Tibial nerve (tissue), 4 donors: ENCODE data around the gene PLEKHA7. TPM values are rescaled to one million over a fixed set of nuclear protein-coding genes. Genes with fewer than 3 reads are reported as not detected.
A peak's percentile ranks its signal among the peaks of the same experiment; 100 is the strongest.

Experiments used
- DNase-seq, 2 donors: peaks; one replicate each; pipeline ENCODE4 v3.0.0-alpha.2; 2019; ENCODE audit warnings: low spot score in 2 of 2
- H3K27ac ChIP-seq, 4 donors: fragments of 200-600 bp; sonication (generic) in 3 of 4; one replicate each; pipeline ENCODE4 v1.5.1; 2017 to 2019; ENCODE audit warnings: mild to moderate bottlenecking in 1 of 4
- H3K27me3 ChIP-seq, 2 donors: fragments of 200-600 bp; sonication (generic) in 1 of 2; one replicate each; pipeline versions ENCODE4 v1.5.1 to v1.6.0; 2017 to 2019
- H3K36me3 ChIP-seq, 3 donors: fragments of 200-600 bp; sonication (generic); one replicate each; pipeline ENCODE4 v1.5.1; 2018 to 2019
- H3K4me1 ChIP-seq, 4 donors: fragments of 200-600 bp; sonication (generic) in 3 of 4; one replicate each; pipeline ENCODE4 v1.5.1; 2017 to 2019
- H3K4me3 ChIP-seq, 4 donors: fragments of 200-600 bp; sonication (generic) in 3 of 4; one replicate each; pipeline ENCODE4 v1.5.1; 2017 to 2019; ENCODE audit warnings: mild to moderate bottlenecking in 1 of 4, moderate library complexity in 1 of 4
- H3K9me3 ChIP-seq, 4 donors: fragments of 200-600 bp; sonication (generic) in 3 of 4; one replicate each; pipeline ENCODE4 v1.5.1; 2017 to 2019
- EP300 ChIP-seq, 2 donors: sonication (generic); formaldehyde crosslinking; IDR thresholded peaks; one replicate each; pipeline ENCODE4 v1.6.1; 2017; ENCODE audit warnings: antibody characterized with exemption in 2 of 2, mild to moderate bottlenecking in 1 of 2
- POLR2A ChIP-seq, 2 donors: fragments of 450-650 bp; IDR thresholded peaks; one replicate each; pipeline ENCODE4 v1.6.1; 2017; ENCODE audit warnings: antibody characterized with exemption in 2 of 2, mild to moderate bottlenecking in 2 of 2, moderate library complexity in 2 of 2
- WGBS, 2 donors: methylation state at CpG; one replicate each; pipeline ENCODE4 v1.1.5; 2018; 5-methylcytosine and 5-hydroxymethylcytosine counted together
- total RNA-seq, 4 donors: library from RNA; depleted of rRNA; stranded (reverse); fragments of >200 nt; gene quantifications; one replicate each; pipeline ENCODE4 v1.1.0, GENCODE V29; 2016
- TF ChIP-seq, protein P1 (sequence below), 5 experiments: fragments of 200-600 bp in 3 of 5; fragments of 450-650 bp in 2 of 5; sonication (generic) in 3 of 5; IDR thresholded peaks; one replicate each; pipeline ENCODE4 v1.5.1; 2016 to 2019; ENCODE audit warnings: antibody characterized with exemption in 5 of 5, mild to moderate bottlenecking in 3 of 5, moderate library complexity in 2 of 5

PLEKHA7 gene
- total RNA-seq, 4 donors from 2014 or later = 41.6 to 56.7 (median 50.1) TPM

DNA sequence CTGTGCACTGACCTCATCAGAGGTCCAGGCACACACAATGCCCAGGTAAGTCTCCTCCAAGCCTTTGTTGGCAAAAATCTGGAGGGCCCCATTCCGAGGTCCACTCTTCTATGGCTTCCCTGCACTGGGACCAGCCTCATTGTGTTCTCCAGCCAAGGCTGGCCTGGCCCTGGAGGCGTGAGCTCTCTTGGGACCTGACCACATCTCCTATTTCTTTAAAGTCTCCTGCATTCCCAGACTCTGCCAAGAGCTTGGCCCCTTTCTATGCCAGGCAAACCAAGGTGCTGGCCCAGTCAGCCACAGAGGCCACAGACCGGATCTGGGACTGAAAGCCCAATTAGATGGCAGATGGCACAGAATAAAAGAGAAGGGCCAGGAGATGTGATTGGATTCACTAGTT lies 220.7 kb downstream of the PLEKHA7 start:
- TF ChIP-seq, protein P1, sequence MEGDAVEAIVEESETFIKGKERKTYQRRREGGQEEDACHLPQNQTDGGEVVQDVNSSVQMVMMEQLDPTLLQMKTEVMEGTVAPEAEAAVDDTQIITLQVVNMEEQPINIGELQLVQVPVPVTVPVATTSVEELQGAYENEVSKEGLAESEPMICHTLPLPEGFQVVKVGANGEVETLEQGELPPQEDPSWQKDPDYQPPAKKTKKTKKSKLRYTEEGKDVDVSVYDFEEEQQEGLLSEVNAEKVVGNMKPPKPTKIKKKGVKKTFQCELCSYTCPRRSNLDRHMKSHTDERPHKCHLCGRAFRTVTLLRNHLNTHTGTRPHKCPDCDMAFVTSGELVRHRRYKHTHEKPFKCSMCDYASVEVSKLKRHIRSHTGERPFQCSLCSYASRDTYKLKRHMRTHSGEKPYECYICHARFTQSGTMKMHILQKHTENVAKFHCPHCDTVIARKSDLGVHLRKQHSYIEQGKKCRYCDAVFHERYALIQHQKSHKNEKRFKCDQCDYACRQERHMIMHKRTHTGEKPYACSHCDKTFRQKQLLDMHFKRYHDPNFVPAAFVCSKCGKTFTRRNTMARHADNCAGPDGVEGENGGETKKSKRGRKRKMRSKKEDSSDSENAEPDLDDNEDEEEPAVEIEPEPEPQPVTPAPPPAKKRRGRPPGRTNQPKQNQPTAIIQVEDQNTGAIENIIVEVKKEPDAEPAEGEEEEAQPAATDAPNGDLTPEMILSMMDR (IDR thresholded peaks at IDR 0.05) = no peak
- TF ChIP-seq EP300 (IDR thresholded peaks at IDR 0.05) (no peak), POLR2A (IDR thresholded peaks at IDR 0.05) (no peak)
- no peak for DNase-seq
- WGBS, 2 donors = 90 to 91% methylated on average over 3 of the region's 3 CpGs
- no peaks in the 10 kb centered on the region for H3K27me3 ChIP-seq
- no peak overlapping the region for H3K4me3 ChIP-seq
- H3K4me1 ChIP-seq = peaks cover 0 to 43% (median 7%) of the 10 kb centered on the region in 4 donors
- H3K36me3 ChIP-seq = peaks cover 0 to 46% (median 0%) of the 10 kb centered on the region in 3 donors
- peak overlapping the region in 3 of 4 donors; percentile 28 to 89 (median 83) for H3K27ac ChIP-seq
- H3K9me3 ChIP-seq = no peaks in the 10 kb centered on the region

DNA sequence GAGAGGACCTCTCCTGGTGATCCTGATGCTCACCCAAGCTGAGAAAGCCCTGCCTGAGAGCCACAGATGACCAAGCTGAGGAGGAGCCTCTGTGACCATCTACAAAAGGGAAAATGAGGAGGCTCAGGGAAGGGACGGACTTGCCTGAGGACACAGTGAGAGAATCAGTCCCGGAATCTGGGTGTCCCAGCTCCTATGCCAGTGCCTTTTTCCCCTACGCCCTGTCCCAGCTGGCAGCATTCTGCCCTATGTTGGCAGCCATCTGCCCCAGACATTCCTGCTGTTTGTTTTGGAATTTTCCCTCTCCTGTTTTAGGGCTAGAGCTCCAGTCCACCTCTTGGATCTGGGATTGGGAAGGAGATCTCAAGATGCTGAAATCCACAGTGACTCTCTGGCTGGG lies 221.2 kb downstream of the PLEKHA7 start:
- Histone ChIP-seq H3K27me3 (no peaks in the 10 kb centered on the region), H3K9me3 (no peaks in the 10 kb centered on the region), H3K4me1 (peaks cover 0 to 48% (median 9%) of the 10 kb centered on the region in 4 donors), H3K4me3 (no peak overlapping the region), H3K27ac (peak overlapping the region; percentile 28 to 89 (median 56)), H3K36me3 (peaks cover 0 to 47% (median 0%) of the 10 kb centered on the region in 3 donors)
- 87 to 93% methylated on average over 3 of the region's 3 CpGs for WGBS, 2 donors
- TF ChIP-seq, protein P1 (IDR thresholded peaks at IDR 0.05) = no peak
- TF ChIP-seq POLR2A (IDR thresholded peaks at IDR 0.05) (no peak), EP300 (IDR thresholded peaks at IDR 0.05) (no peak)
- no peak for DNase-seq

DNA sequence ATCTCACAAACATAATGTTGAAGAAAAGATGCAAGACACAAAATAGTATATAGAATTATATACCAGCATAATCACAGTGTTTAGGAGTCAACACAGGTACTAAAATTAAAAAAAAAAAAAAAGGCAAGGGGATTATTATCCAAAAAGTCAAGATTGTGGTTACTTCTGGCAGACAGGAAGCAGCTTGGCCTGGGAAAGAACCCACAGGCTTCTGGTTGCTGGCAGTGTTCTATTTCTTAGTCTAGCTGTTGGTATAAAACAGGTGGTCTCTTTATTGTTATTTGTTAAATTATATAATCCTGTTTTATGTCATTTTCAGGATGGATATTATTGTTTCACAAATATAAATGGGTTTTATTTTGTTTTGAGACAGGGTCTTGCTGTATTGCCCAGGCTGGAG lies 221.8 kb downstream of the PLEKHA7 start:
- Histone ChIP-seq H3K4me1 (peaks cover 0 to 50% (median 9%) of the 10 kb centered on the region in 4 donors), H3K4me3 (no peak overlapping the region), H3K9me3 (no peaks in the 10 kb centered on the region), H3K27ac (peak overlapping the region in 3 of 4 donors; percentile 30 to 89 (median 83)), H3K27me3 (no peaks in the 10 kb centered on the region), H3K36me3 (peaks cover 0 to 47% (median 0%) of the 10 kb centered on the region in 3 donors)
- no peak for TF ChIP-seq POLR2A (IDR thresholded peaks at IDR 0.05)
- TF ChIP-seq, protein P1 (IDR thresholded peaks at IDR 0.05) = no peak
- TF ChIP-seq EP300 (IDR thresholded peaks at IDR 0.05) = no peak
- DNase-seq = no peak

DNA sequence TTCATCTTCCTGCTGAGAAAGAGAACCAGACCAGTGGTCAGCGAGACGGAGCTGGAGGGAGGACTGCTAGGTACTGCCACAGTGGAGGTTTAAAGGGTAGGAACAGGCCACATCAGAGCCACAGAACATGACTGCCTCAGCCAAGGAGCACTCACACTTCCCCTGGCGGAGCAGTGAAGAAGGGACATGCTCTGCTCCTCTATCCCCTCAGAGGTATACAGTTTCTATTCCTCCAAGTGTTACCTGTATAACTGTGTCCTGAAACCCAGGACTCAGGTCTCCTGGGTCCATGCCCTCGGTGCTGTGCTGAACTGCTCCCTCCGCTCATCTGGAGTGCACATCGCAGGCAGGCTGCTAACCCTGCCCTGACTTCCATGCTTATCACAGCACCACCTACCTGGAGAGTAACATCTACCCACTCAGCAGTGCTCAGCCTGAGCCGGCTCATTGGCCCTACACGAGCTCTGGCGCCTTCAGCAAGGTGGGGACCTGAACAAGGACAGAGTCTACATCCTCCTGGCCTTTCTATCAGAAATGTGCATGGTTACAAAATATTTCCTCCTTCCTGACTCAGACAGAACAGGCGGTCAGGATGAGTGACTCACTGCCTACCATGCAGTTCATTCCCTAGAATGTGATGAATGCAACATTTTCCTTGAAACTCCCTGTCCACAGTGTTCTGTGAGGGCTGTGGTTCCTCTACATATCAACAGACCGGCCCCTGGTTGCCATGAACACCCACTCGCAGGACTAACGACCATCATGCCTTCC lies 222.8 kb downstream of the PLEKHA7 start:
- H3K27ac ChIP-seq = peak overlapping the region in 3 of 4 donors; percentile 63 to 89 (median 83)
- H3K4me3 ChIP-seq = no peak overlapping the region
- H3K9me3 ChIP-seq = no peaks in the 10 kb centered on the region
- peaks cover 0 to 47% (median 0%) of the 10 kb centered on the region in 3 donors for H3K36me3 ChIP-seq
- no peaks in the 10 kb centered on the region for H3K27me3 ChIP-seq
- DNase-seq = peak in 1 of 2 donors; percentile 49
- TF ChIP-seq EP300 (IDR thresholded peaks at IDR 0.05) = peak in 1 of 2 donors; percentile 75
- TF ChIP-seq, protein P1 (IDR thresholded peaks at IDR 0.05) = no peak
- 48 to 57% methylated on average over 13 of the region's 13 CpGs for WGBS, 2 donors
- peaks cover 0 to 50% (median 9%) of the 10 kb centered on the region in 4 donors for H3K4me1 ChIP-seq

DNA sequence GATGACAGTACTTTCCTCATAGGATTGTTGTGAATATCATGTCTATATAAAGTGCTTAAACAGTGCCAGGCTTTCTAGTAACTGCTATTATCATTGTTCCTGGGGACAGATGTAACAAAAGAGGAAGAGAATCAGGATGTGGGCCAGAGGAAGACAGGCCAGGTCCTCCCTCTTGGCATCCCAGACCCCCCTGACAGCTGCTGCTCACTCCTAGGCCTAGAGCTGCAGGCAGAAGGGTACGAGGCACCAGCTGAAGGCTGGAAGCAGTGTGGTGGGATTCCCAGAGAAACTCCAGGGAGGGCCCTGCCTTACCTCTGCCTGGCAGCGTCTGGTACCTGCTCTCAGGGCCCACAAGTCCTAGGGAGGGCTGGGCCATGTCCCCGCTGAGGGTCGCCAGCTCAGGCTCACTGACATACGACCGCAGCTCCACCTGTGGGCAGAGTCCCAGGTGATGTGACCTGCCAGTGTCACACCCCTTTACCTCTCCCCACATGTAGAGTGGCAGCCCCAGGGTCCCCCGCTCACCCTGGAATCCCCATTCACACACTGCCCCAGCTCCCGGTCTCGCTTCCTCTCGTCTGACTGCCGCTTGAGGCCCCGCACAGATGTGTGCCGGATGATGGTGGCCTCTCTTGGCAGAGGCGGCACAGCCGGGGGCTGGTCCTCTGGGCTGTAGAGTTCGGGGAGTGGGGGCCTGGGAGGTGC lies 223.6 kb downstream of the PLEKHA7 start:
- Histone ChIP-seq H3K27ac (peak overlapping the region in 3 of 4 donors; percentile 63 to 89 (median 83)), H3K36me3 (peaks cover 0 to 47% (median 0%) of the 10 kb centered on the region in 3 donors), H3K4me3 (no peak overlapping the region), H3K4me1 (peaks cover 0 to 50% (median 9%) of the 10 kb centered on the region in 4 donors), H3K27me3 (no peaks in the 10 kb centered on the region), H3K9me3 (no peaks in the 10 kb centered on the region)
- TF ChIP-seq POLR2A (IDR thresholded peaks at IDR 0.05) (no peak), EP300 (IDR thresholded peaks at IDR 0.05) (no peak)
- TF ChIP-seq, protein P1 (IDR thresholded peaks at IDR 0.05) = no peak
- DNase-seq = no peak
- 79 to 91% methylated on average over 14 to 16 of the region's 16 CpGs for WGBS, 2 donors
